NOMO-1 (cell line): Measurements from ENCODE around the gene PKM.

Experiments used
- DNase-seq, 2 experiments: peaks; one replicate each; lab custom pipeline; 2025; ENCODE audit not compliant: unreplicated experiment in 2 of 2; lab: John Stamatoyannopoulos, UW

PKM gene

DNA sequence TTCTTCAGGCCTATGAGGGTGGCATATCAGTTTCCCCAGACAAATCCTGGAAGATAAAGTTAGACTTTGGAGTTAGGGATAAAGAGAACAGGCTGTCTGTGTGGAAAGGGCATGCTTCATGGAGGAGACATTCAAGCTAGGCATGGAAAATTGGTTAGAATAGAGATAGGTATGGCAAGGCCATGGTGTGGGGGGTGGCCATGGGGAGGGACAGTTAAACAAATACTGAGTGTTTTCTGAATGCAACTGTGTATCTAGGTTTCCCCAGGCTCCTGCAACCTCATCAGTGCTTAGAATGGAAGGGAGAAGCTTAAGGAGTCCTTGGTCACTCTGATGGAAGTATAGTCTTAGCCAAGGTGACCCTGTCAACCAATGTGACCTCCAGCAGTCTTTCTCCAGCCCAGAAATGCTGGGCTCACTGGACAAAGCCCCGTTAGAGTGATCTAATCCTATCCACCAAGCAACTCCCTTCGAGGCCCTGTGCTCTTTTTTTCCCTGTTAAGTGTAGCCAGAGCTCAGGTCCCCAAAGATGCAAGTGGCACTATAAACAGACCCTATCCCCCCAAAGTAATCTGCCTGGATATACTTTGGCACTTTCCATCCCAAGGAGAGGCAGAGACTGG is 5.5 kb upstream of the PKM start:
- DNase-seq = no peak

DNA sequence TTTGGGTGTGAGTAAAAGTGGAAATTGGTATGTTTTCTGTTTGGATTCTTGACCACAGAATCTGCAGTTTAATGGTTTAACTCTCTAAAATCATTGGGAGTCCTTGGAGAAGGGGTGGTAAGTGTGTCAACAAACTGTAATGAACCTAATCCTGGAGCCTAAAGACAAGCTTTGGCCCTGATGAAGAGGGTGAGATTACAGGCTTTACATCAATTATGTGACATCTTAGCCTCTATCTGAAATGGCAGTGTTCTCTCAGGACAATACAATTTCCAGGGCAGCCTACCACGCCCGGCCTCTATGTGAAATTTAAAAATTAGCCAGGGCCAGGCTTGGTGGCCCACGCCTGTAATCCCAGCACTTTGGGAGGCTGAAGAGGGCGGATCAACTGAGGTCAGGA is 4.3 kb upstream of the PKM start:
- DNase-seq = no peak

DNA sequence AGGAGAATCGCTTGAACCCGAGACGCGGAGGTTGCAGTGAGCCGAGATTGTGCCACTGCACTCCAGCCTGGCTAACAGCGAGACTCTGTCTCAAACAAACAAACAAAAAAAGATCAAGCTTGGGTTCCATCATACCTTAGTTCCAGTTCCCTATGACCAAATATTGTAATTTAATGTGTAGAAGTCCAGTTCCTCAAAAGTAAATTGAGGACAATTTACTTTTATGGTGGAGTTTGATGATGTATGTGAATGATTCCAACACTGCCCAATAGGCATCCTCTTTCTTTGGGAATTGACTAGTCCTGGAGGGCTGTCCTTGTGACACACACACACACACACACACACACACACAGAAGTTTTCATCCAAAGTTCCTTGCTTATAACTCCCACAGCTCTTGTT is 2.8 kb upstream of the PKM start:
- peak in 1 of 2 experiments; percentile 68 for DNase-seq

DNA sequence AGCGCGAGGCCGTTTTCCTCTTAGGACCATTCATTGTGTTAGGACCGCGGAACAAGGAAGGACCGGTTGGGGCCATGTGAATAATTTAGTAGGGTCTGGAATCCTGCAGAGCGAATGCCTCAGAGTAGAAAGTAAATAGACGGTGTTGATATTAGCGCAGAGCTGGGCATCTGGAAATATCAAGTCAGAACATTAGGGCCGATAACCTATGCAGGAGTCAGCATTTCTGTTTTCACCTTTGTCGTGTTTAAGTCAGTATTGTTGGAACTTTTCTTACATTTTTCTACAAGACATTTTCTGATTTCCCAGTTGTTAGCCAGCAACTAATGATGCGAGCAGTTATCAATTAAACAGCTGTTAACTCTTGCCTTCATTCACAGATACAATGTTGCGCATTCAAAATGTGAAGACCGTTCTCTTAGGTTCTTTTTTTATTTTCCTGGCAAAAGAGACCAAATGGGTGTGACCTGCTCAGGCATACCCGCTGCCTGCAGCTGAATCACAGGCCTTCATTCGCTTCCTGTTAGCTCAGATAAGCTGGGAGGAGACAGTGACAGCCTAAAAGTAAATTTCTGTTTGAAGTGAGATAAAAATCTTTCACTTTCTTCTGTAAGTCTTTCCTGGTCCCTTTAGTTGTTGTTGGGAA is 966 bp upstream of the PKM start:
- peak in 1 of 2 experiments; percentile 56 for DNase-seq

DNA sequence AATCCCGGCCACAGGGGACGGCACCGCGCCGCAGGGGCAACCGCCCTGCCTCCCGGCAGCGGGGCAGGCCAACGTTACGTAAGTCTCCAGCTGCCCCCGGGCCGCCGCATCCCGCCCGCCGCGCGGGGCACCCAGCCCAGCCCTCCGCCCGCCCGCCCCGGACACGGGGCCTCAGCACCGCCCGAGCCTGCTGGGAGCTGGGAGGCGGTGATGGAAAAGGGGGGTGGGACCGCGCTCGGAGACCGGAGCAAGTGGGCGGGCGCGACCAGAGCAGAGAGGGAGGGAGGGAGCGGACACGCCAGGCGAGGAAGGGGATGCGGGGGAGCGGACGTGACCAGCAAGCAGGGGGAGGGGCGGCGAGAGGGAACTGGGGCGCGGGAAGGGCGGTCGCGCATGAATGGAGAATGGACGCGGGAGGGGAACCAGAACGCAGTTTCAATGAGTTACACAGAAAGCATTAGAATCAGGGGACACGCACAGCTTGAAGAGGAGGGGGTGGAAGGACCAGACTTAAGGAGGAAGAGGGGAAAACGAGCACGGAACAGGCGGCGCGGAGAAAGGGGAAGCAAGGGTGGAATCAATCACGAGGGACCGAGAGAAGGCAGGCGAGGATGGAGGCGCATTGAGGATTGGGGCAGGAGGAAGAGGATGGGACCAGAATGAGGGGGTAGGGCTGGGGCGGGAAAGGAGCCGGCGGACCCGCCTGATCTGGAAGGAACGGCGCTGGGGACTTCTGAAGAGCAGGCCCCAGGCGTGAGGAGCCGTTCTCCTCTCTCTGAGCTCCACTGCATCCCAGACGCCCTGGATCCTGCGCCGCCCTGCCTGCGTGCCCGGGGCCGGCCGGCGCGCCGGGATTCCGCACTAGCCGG is 559 bp downstream of the PKM start:
- DNase-seq = peak; percentile 72 to 78

DNA sequence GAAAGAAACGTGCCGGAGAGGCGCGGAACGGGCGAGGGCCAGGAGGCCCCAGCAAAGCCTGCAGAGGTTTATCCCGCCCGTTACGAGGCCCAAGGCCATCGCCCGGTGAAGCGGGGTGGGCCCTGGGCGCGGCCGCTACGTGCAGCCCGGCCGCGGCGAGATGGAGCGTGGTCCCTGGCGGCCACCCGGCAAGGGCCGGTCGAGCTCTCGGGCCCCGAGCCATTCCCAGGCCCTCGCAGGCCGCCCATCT is 1.1 kb downstream of the PKM start:
- DNase-seq = no peak

DNA sequence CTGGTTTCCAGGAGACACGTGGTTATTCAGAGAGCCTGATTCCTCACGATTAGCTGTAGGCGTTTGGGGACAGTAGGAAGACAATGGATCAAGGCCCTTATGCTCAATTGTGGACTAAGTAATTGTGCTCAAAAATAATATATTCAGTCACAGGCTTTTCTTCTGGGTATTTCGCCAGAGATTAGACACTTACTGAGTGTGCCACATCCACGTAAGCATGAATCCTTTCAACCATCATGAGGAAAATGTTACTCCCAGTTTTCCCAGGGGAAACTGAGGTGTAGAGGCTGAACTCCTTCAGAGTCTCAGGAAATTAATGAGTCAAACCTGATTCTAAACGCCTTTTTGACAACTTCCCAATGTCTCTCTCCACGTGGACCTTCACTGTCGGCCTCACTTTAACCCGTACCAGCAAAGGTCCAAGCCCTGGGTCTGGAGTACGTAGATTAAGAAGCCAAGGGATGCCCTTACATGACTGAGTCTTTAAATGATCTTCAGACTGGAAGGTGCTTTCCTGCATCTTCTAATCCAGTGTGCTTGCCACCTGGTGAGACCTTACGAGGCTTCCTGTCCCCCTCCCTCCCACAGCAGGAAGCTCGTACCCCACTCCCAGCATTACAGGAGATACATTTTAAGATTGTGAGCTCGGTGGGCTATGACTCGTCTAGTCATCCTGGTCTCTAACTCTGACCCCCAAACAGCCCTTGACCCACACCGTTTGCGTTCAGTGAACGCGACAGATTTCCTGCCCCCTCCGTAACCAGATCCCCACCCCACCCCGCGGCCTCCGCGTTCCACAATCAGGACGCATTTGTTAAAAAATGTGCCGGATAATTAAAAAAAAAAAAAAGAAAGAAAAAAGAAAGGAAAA is 1.7 kb downstream of the PKM start:
- no peak for DNase-seq

DNA sequence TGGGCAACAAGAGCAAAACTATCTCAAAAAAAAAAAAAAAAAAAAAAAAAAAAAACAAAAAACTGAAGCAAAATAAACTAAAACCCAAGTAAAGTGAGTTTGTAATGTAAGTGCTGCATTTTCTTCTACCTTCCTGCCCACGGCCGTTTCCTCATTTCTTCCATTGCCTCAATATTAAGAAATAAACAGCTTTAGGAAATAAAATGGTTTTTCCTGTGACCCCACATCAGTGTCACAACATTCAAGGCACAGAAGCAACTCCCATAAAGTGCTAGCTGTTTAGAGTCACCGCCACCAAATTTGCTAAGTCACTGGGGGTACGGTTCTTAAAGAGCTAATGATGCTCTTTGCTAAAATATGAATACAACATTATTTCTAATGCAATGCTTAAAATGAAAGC is 3.3 kb downstream of the PKM start:
- DNase-seq = peak; percentile 65 to 81

DNA sequence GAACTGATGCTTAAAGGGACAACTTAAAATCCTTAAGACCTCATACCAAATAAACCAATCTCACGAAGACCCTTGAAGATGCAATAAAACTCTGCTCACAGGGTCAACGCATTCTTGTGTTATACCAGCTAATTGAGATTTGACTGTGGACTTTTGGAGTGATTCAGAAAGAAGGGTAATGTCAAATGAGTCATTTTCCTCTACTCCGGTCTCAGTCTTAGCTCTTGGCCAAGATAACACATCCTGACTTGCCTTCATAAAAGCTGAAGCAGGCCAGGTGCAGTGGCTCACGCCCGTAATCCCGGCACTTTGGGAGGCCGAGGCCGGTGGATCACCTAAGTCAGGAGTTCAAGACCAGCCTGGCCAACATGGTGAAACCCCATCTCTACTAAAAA is 3.8 kb downstream of the PKM start:
- DNase-seq = peak in 1 of 2 experiments; percentile 37

DNA sequence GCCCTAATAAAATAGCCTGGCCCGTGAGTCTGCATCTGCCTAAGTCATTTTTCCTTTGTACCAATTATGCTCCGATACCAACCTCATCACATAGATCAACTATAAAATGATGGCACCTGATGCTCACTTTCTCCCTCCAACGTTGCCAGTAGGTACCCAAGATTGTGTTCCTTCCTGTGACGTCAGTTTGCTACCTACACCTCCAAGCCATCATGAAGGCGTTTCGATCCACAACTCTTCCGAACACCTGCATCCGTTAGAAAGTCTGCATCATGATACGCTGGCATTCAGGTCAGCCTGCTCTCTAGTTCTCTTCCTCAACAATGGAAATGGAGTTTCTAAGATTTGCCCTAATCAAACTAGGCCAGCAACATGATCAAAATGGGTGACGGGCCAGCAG is 7.7 kb downstream of the PKM start:
- no peak for DNase-seq

DNA sequence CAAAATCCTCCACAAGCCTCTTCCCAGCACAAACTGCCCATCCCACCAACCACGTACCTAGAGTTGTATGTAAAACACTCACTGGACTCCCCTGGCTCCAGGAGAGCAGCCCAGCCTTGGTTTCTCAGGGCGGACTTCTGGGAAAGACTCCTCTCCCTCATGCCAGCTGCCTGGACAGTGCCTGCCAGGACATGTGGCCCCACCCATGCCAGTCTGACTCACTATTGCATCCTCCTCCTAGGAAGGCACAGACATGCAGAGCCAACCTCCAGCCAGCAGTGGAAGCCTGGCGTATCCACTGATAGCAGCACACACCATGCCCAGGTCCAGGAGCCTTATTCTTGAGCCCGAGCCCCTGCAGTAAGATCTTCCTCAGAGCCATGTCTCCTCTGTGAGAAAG is 8.6 kb downstream of the PKM start:
- no peak for DNase-seq

DNA sequence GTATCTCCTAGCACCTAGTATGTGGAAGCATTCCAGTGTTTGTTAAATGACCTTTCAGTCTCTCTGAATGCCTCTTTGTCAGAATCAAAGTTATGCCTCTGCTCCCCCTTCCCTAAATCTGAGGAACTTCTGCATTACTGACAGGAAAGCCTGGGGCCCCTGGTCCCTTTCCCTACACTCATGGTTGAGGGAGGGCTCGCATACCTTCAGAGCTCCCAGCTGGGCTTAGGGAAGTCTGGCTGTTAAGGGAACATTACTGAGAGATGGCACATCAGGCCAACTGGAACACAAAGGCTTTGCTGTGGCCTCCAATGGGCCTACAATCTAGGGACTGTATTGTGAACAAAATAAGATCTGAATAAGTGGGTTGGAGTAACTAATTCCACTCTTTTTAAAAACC is 10.3 kb downstream of the PKM start:
- DNase-seq = no peak

DNA sequence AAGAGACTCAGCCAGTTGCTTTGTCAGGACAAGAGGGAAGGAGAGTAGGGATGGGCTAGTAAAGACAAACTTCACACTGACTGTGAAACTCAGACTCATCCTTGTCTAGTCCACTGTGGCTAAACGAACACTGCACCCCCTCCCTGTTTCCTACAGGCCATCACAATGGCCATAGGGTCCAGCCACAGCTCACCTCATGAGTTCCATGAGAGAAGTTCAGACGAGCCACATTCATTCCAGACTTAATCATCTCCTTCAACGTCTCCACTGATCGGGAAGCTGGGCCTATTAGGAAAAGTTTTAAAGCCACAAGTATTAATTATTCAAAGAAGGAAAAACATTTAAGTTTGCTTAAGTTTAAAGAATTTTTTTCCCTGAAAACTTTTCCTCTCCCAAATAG is 13.8 kb downstream of the PKM start:
- no peak for DNase-seq

DNA sequence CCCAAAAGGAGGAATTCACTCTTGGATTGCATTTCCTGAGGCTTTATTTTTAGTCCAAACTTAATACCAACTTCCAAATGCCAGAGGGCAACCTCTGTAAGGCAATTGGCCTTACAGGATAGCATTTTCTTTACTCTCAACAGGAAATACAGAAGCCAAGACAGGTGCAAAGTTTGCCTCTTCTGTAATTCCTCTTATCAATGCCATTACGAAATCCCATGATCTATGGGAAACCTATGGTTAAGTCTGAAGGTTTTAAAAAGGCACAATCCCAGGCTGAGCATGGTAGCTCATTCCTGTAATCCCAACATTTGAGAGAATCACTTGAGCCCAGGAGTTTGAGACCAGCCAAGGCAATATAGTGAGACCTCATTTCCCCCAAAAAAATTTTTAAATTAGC is 14.9 kb downstream of the PKM start:
- DNase-seq = no peak

DNA sequence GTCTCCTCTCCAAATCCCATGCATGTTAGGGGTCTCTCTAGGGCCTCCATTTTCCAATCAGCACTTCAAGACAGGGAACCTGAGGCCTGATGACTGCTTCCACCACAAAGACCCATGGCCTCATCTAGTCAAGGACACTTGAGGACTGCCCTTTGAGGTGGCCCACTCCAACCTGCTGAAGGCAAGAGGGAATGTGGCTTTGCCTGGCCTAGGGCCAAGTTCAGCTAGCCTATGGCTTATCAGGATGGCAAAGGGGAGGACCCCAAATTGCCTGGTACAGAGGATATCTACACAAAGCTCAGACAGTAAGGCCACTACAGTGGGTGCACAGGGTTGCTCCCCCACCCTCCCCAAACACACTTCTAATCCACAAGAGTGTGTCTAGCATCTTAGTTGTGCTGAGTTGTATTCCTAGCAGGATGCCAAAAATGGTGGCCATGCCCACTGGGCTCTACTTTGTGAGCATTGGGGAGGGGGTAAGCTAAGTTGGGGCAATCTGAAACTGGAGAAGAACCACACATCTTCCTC is 23.4 kb downstream of the PKM start:
- no peak for DNase-seq

DNA sequence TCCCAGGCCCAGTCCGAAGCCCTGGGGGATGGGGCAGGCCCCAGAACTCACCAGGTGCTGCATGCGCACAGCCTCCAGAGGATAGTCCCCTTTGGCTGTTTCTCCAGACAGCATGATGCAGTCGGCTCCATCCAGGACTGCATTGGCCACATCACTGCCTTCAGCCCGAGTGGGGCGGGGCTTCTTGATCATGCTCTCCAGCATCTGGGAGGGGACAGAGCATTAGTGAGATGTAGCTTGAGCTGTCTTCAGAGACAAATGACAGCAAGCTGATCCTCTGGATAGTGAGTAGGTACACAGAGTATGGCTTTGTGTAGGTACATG is 24.4 kb downstream of the PKM start:
- no peak for DNase-seq

DNA sequence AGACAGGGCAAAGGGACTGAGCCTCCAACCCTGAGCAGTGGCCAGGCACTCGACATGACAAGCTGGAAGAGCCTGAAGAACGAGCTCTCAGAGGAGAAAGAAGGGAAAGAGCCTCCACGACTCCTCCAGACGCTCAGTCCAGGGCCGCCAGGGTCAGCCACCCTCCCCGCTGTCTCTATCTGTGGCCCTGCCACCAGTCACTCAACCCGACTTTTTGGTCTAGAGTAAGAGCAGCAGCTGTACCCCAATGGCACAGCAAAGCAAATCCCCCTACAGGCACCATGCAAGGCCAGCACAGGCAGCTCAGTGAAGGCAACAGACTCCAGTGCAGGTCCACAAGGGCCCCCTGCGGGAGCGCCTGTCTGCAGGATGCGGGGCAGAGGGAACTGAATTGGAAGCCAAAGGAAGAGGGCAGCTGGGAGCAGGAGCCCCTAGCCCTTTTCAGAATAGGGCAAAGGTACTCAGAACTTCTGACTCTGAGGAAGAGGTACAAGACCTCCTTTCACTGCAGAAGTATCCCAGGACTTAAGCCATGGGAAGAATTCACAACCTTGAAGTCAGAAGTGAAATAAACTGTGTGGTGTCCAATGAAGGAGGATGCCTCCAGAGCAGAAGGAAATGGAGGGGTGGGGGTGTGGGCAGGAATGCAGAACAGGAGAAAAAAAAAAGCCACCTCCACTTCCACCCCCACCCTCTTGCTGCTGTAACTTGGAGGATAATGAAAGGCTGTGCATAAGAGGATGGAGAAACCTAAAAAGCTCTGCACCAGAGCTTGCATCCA is 24.9 kb downstream of the PKM start:
- no peak for DNase-seq

DNA sequence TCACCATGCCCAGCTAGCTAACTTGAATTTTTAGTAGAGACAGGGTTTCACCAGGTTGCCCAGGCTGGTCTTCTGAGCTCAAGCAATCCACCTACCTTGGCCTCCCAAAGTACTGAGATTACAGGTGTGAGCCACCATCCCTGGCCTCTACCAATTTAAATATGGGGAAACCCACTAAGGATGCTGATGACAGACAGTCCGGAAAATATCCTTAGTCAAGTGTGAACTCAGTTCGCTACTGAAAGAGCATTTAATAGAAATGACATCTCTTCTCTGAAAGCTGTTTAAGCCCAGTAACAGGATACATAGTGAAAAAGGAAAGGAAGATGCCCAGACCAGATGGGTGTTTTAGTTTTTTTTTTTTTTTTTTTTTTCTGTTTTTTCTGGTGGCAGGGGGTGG is 25.7 kb downstream of the PKM start:
- DNase-seq = no peak

DNA sequence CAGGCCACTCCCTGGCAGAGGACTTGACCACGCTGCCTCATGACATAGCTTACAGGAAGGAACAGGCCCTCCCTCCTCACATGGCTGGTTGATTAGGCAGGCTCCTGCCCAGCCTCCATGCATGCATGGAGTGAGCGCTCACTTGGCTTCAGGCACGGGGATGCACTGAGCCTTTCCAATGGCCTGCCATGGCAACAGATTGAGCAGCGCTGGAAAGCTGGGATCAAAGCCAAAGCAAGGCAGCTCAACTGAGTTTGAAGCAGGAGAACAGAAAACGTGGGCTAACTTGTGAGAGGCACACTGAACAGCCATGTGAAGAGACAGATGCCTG is 27.5 kb downstream of the PKM start:
- DNase-seq = no peak

DNA sequence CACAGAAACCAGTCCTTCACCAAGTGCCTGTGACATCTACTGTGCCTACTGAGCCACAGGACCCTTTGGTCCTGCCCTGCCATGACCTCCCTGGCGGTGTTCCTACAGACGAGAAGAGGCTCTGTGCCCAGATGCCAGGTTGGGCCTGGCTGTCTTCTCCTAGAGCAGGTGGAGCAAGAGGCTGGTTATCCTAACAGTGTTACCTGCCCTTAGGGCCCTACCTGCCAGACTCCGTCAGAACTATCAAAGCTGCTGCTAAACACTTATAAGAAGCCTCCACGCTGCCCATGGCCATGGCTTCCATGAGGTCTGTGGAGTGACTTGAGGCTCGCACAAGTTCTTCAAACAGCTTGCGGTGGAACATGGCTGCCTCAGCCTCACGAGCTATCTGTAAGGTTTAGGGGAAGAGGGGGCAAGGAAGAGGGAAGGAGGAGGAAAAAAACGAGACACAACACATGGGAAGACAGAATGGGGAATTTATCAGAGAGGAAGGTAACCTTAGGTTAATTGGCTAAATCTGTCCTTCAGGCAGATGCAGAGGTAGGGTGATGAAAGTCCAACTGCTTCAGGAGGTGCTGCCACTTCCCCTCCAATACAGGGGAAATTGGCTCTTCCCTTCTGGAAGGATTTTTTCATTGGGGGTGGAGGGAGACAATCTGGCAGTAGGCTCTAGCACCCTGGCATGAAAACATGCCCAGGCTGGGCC is 28.0 kb downstream of the PKM start:
- no peak for DNase-seq
